Prostate gland (tissue), 2 donors: ENCODE results near the gene CASP10. TPM values are rescaled to one million over a fixed set of nuclear protein-coding genes. Genes with fewer than 3 reads are reported as not detected.

ENCODE experiments used
- DNase-seq: peaks from one replicate; pipeline ENCODE4 v3.0.0-alpha.2; 2019; ENCODE audit warnings: low spot score
- H3K27ac ChIP-seq, 2 donors: fragments of 200-600 bp; sonication (generic); 2 replicates each; pipeline ENCODE4 v1.5.1; 2017 to 2019
- H3K27me3 ChIP-seq: fragments of 200-600 bp; sonication (generic); replicated peaks from 2 replicates; pipeline ENCODE4 v1.5.1; 2019; ENCODE audit not compliant: insufficient read depth
- H3K36me3 ChIP-seq, 2 donors: fragments of 200-600 bp; sonication (generic); 1 replicate in 1 of 2; 2 replicates in 1 of 2; pipeline versions ENCODE4 v1.5.1 to v1.8.1; 2017 to 2019
- H3K4me1 ChIP-seq: fragments of 200-600 bp; sonication (generic); replicated peaks from 2 replicates; pipeline ENCODE4 v1.5.1; 2019
- H3K4me3 ChIP-seq, 2 donors: fragments of 200-600 bp; sonication (generic); 2 replicates each; pipeline ENCODE4 v1.5.1; 2017 to 2019
- H3K9me3 ChIP-seq: fragments of 200-600 bp; sonication (generic); 2 replicates; pipeline ENCODE4 v1.5.1; 2017
- POLR2A ChIP-seq: fragments of 450-650 bp; IDR thresholded peaks from one replicate; pipeline ENCODE4 v1.6.1; 2016; ENCODE audit warnings: antibody characterized with exemption, mild to moderate bottlenecking
- POLR2AphosphoS5 ChIP-seq: sonication (generic); formaldehyde crosslinking; IDR thresholded peaks from one replicate; pipeline ENCODE4 v1.6.1; 2017; ENCODE audit warnings: antibody characterized with exemption
- WGBS: methylation state at CpG from one replicate; pipeline ENCODE4 v1.1.5; 2018; 5-methylcytosine and 5-hydroxymethylcytosine counted together
- intact Hi-C: fragments of 100-400 bp; cut with DNase I; formaldehyde crosslinking; loops from one replicate; pipeline ENCODE4 v1.14.2; 2022
- total RNA-seq, 2 donors: library from RNA; depleted of rRNA; stranded (reverse); fragments of >200 nt; gene quantifications; one replicate each; pipeline ENCODE4 v1.1.0, GENCODE V29; 2016
- TF ChIP-seq, protein P1 (sequence below), 4 experiments: fragments of 200-600 bp in 2 of 4; fragments of 450-650 bp in 2 of 4; sonication (generic) in 2 of 4; IDR thresholded peaks; 1 replicate in 3 of 4; 2 replicates in 1 of 4; pipeline ENCODE4 v1.5.1; 2016 to 2019; ENCODE audit warnings: antibody characterized with exemption in 4 of 4, mild to moderate bottlenecking in 2 of 4, moderate library complexity in 2 of 4

Gene CASP10
- total RNA-seq, 2 donors from 2014 or later: 1.7 to 9.8 TPM

DNA sequence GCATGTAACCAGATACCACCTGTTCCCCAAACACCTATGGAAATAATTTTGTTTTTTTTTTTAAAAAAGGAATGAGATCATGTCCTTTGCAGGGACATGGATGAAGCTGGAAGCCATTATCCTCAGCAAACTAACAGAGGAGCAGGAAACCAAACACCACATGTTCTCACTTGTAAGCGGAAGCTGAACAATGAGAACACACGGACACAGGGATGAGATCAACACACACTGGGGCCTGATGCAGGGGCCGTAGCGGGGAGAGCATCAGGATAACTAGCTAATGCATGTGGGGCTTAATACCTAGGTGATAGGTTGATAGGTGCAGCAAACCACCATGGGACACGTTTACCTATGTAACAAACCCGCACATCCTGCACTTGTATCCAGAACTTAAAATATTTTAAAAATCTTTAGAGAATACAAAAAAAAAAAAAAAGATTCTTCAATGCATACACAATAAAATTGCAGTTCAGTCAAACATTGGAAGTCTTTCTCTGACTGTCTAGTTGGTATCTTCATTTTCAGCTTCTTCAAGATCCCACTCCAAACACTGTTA lies 11.6 kb upstream of the CASP10 start:
- intact Hi-C loops: no loop called here
- Histone ChIP-seq H3K9me3 (no peaks in the 10 kb centered on the region), H3K36me3 (no peaks in the 10 kb centered on the region), H3K4me1 (no peaks in the 10 kb centered on the region), H3K27me3 (no peaks in the 10 kb centered on the region), H3K27ac (no peak overlapping the region), H3K4me3 (no peak overlapping the region)
- DNase-seq: no peak
- no peak for TF ChIP-seq POLR2A
- TF ChIP-seq POLR2AphosphoS5: no peak
- TF ChIP-seq, protein P1, sequence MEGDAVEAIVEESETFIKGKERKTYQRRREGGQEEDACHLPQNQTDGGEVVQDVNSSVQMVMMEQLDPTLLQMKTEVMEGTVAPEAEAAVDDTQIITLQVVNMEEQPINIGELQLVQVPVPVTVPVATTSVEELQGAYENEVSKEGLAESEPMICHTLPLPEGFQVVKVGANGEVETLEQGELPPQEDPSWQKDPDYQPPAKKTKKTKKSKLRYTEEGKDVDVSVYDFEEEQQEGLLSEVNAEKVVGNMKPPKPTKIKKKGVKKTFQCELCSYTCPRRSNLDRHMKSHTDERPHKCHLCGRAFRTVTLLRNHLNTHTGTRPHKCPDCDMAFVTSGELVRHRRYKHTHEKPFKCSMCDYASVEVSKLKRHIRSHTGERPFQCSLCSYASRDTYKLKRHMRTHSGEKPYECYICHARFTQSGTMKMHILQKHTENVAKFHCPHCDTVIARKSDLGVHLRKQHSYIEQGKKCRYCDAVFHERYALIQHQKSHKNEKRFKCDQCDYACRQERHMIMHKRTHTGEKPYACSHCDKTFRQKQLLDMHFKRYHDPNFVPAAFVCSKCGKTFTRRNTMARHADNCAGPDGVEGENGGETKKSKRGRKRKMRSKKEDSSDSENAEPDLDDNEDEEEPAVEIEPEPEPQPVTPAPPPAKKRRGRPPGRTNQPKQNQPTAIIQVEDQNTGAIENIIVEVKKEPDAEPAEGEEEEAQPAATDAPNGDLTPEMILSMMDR (IDR thresholded peaks at IDR 0.05): no peak
- WGBS: 41% methylated on average over 6 of the region's 6 CpGs

DNA sequence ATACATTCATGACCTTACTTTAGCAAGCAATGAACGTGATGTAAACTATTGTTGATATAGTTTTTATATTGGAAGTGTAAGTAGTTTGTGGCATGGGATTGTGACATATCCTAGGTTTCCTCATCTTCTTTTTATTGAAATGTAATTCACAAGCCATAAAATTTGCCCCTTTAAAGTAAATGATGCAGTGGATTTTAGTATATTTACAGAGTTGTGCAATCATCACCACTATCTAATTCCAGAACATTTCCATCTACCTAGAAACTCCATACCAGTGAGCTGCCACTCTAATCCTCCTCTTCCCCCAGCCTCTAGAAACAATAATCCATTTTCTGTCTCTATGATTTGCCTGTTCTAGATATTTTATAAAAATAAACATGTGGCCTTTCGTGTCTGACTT lies 10.7 kb upstream of the CASP10 start:
- no peak overlapping the region for H3K27ac ChIP-seq
- TF ChIP-seq, protein P1 (IDR thresholded peaks at IDR 0.05): no peak
- no peak for TF ChIP-seq POLR2A
- no peak for TF ChIP-seq POLR2AphosphoS5
- DNase-seq: no peak
- H3K36me3 ChIP-seq: no peaks in the 10 kb centered on the region
- H3K9me3 ChIP-seq: no peaks in the 10 kb centered on the region
- 57% methylated on average over 2 of the region's 2 CpGs for WGBS
- intact Hi-C loops: no loop called here
- H3K4me1 ChIP-seq: no peaks in the 10 kb centered on the region
- no peak overlapping the region for H3K4me3 ChIP-seq
- H3K27me3 ChIP-seq: no peaks in the 10 kb centered on the region

DNA sequence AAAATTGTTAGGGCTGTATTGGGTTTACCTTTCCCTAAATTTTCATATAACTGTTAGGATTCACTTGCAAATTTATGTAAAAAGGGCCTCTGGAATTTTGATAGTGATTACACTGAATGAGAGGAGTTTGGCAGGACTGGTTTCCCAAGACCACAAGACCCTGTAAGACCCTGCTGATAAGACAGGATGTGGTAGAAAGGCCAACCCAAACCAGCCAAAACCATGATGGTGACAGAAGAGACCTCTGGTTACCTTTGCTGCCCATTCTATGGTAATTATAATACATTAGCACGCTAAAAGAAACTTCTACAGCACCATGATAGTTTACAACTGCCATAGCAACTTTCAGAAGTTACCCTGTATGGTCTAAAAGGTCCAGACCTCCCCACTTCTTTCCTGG lies 8.3 kb upstream of the CASP10 start:
- 48% methylated on average over 1 of the region's 1 CpG for WGBS
- H3K4me1 ChIP-seq: no peaks in the 10 kb centered on the region
- H3K9me3 ChIP-seq: no peaks in the 10 kb centered on the region
- no peaks in the 10 kb centered on the region for H3K36me3 ChIP-seq
- H3K27me3 ChIP-seq: no peaks in the 10 kb centered on the region
- TF ChIP-seq, protein P1 (IDR thresholded peaks at IDR 0.05): no peak
- no peak for TF ChIP-seq POLR2AphosphoS5
- TF ChIP-seq POLR2A: no peak
- H3K27ac ChIP-seq: no peak overlapping the region
- H3K4me3 ChIP-seq: no peak overlapping the region
- intact Hi-C loops: loop anchor here (5.0 kb wide), 1 partner anchor 272 kb away; no protein-coding TSS in a partner anchor
- no peak for DNase-seq

DNA sequence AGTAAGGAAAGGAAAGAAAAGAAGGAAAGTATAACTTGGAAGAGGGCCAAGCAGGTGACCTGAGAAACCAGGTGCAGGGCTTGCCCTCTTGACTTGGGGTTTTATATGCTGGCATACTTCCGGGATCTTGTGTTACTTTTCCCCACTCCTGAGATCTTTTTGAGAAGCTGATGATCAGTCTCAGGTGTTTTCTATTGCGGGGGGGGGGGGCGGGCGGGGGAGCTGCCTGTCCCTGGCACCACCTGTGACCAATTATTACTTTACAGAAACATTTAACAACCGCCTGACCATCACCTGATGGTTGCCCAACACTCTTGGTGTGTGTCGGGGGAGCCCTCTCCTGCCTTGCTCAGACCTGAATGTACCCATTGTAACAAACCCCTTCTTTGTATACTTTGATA lies 6.9 kb upstream of the CASP10 start:
- no peaks in the 10 kb centered on the region for H3K4me1 ChIP-seq
- no peaks in the 10 kb centered on the region for H3K9me3 ChIP-seq
- no peak overlapping the region for H3K4me3 ChIP-seq
- TF ChIP-seq, protein P1 (IDR thresholded peaks at IDR 0.05): no peak
- TF ChIP-seq POLR2A: no peak
- intact Hi-C loops: loop anchor here (5.0 kb wide), 1 partner anchor 274 kb away; no protein-coding TSS in a partner anchor
- no peaks in the 10 kb centered on the region for H3K36me3 ChIP-seq
- no peaks in the 10 kb centered on the region for H3K27me3 ChIP-seq
- DNase-seq: no peak
- no peak overlapping the region for H3K27ac ChIP-seq
- 22% methylated on average over 6 of the region's 6 CpGs for WGBS

DNA sequence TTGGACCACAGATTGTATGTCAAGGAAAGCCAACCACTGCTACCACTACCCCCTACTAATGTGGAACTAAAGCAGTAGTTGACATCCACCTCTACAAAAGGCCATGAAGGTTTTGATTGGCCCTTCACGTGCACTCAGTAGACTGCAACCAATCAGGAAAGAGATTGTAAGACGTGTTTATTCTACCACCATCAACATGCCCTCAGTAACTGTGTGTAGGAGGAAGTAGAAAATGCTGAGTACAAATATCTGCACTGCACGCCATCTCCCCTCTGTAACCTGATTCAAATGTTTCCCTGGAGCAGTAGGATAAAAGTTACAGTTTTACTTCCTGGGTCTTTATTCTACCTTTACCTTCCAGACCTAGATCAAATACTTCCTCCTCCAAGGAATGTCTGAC lies 2.9 kb upstream of the CASP10 start:
- DNase-seq: no peak
- Histone ChIP-seq H3K4me3 (no peak overlapping the region), H3K9me3 (no peaks in the 10 kb centered on the region), H3K36me3 (no peaks in the 10 kb centered on the region), H3K27ac (no peak overlapping the region), H3K4me1 (no peaks in the 10 kb centered on the region), H3K27me3 (no peaks in the 10 kb centered on the region)
- no peak for TF ChIP-seq POLR2A
- no peak for TF ChIP-seq POLR2AphosphoS5
- TF ChIP-seq, protein P1 (IDR thresholded peaks at IDR 0.05): no peak
- intact Hi-C loops: no loop called here
- 79% methylated on average over 3 of the region's 3 CpGs for WGBS
